Ovary (tissue), 9 donors: ENCODE results near the gene CITED4. TPM values are rescaled to one million over a fixed set of nuclear protein-coding genes. Genes with fewer than 3 reads are reported as not detected.

ENCODE experiments used
- DNase-seq, 5 donors: peaks; one replicate each; pipeline ENCODE4 v3.0.0-alpha.2; 2019 to 2020
- H3K27ac ChIP-seq, 2 donors: fragments of 200-600 bp; one replicate each; pipeline versions ENCODE4 v1.5.1 to v1.8.0; 2019 to 2022
- H3K27me3 ChIP-seq: fragments of 200-600 bp; one replicate; pipeline ENCODE4 v1.8.0; 2022
- H3K36me3 ChIP-seq: fragments of 200-600 bp; sonication (generic); one replicate; pipeline ENCODE4 v1.5.1; 2019
- H3K4me1 ChIP-seq: one replicate; pipeline ENCODE4 v1.8.1; 2013; ENCODE audit warnings: mild to moderate bottlenecking, moderate library complexity; ENCODE audit not compliant: insufficient read depth
- H3K4me3 ChIP-seq: fragments of 200-600 bp; sonication (generic); one replicate; pipeline ENCODE4 v1.5.1; 2017
- H3K9me3 ChIP-seq, 2 donors: fragments of 200-600 bp in 1 of 2; sonication (generic) in 1 of 2; one replicate each; pipeline versions ENCODE4 v1.5.1 to v1.8.1; 2013 to 2019; ENCODE audit warnings: mild to moderate bottlenecking in 1 of 2, moderate library complexity in 1 of 2
- CTCF ChIP-seq, 3 donors: fragments of 450-650 bp in 2 of 3; fragments of 200-600 bp in 1 of 3; IDR thresholded peaks; one replicate each; pipeline versions ENCODE4 v1.5.1 to v1.8.0; 2016 to 2022; ENCODE audit warnings: antibody characterized with exemption in 3 of 3, mild to moderate bottlenecking in 1 of 3
- EP300 ChIP-seq: sonication (generic); formaldehyde crosslinking; IDR thresholded peaks from one replicate; pipeline ENCODE4 v1.6.1; 2017; ENCODE audit warnings: antibody characterized with exemption
- POLR2A ChIP-seq: fragments of 450-650 bp; IDR thresholded peaks from one replicate; pipeline ENCODE4 v1.6.1; 2017; ENCODE audit warnings: antibody characterized with exemption, mild to moderate bottlenecking, moderate library complexity
- WGBS, 3 donors: extraction: QIAGEN DNeasy Blood & Tissue Kit in 1 of 3; methylation state at CpG; one replicate each; pipeline versions ENCODE4 v1.1.5 to v1.1.7; 2013 to 2017; 5-methylcytosine and 5-hydroxymethylcytosine counted together
- intact Hi-C, 4 donors: fragments of 100-400 bp; cut with DNase I; formaldehyde crosslinking; loops; one replicate each; pipeline versions ENCODE4 v1.11.0 to v1.15.1; 2022 to 2023
- polyA plus RNA-seq, 2 donors: library from polyadenylated mRNA; stranded (reverse); fragments of 200-250 nt in 1 of 2; fragments of 350-450 nt in 1 of 2; fragmentation: Illumina TruSeq in 1 of 2; extraction: RNeasy Lipid Tissue Mini Kit (QIAGEN cat#74804) in 1 of 2; gene quantifications; one replicate each; pipeline ENCODE4 v1.2.3, GENCODE V29; 2013 to 2014
- total RNA-seq, 7 donors: library from RNA; depleted of rRNA in 2 of 7; stranded (reverse); fragments of >200 nt in 2 of 7; fragmentation: NEBNext Ultra II Directional in 3 of 7; extraction: Animal tissue kit (Norgen Biotek cat#: 25700) in 3 of 7; gene quantifications; one replicate each; pipeline versions ENCODE4 v1.1.0 to v1.2.4, GENCODE V29; 2016 to 2023
- donor health status: DM: no; HTN: no; CAD: no; lungs with moderate emphysema.
- donor health status: DM: no; HTN: no; CAD: no.
- donor health status: Bipolar disorder and iron deficiency.
- donor health status: DM: yes; HTN: yes; CAD: no.
- donor health status: DM: no; HTN: no; CAD: no.
- donor health status: DM: yes; HTN: yes; CAD: no.

CITED4 gene
- total and polyA plus RNA-seq, 9 donors, result 0.75 to 149 (median 24.2) TPM

- H3K27ac ChIP-seq, result no peak overlapping the region
- H3K27me3 ChIP-seq, result no peaks in the 10 kb centered on the region
- WGBS, 3 donors, result 85 to 87% (median 86%) methylated on average over 4 of the region's 4 CpGs
- intact Hi-C loops, result loop anchor here in 1 of 4 donors (10.0 kb wide), 1 partner anchor 231 kb away; no protein-coding TSS in a partner anchor
- H3K36me3 ChIP-seq, result no peaks in the 10 kb centered on the region
- no peak overlapping the region for H3K4me3 ChIP-seq
- H3K4me1 ChIP-seq, result no peaks in the 10 kb centered on the region
- H3K9me3 ChIP-seq, result no peaks in the 10 kb centered on the region
- TF ChIP-seq EP300 (no peak), CTCF (IDR thresholded peaks at IDR 0.05) (no peak)
- no peak for DNase-seq
These were observed 25.9 kb downstream of the CITED4 start for GRCh38 chr1:40836283-40836682.

GRCh38 chr1:40834968-40835545 is 27.1 kb downstream of the CITED4 start:
- 84 to 88% (median 86%) methylated on average over 11 of the region's 11 CpGs for WGBS, 3 donors
- no peaks in the 10 kb centered on the region for H3K9me3 ChIP-seq
- no peak overlapping the region for H3K27ac ChIP-seq
- H3K4me1 ChIP-seq, result no peaks in the 10 kb centered on the region
- H3K36me3 ChIP-seq, result no peaks in the 10 kb centered on the region
- no peaks in the 10 kb centered on the region for H3K27me3 ChIP-seq
- no peak for TF ChIP-seq CTCF (IDR thresholded peaks at IDR 0.05)
- no peak overlapping the region for H3K4me3 ChIP-seq
- DNase-seq, result no peak
- intact Hi-C loops, result loop anchor here in 1 of 4 donors (10.0 kb wide), 1 partner anchor 230 kb away; no protein-coding TSS in a partner anchor

GRCh38 chr1:40833979-40834378 is 28.2 kb downstream of the CITED4 start:
- no peaks in the 10 kb centered on the region for H3K27me3 ChIP-seq
- 79 to 95% (median 91%) methylated on average over 1 of the region's 1 CpG for WGBS, 3 donors
- no peaks in the 10 kb centered on the region for H3K9me3 ChIP-seq

GRCh38 chr1:40831001-40831732 is 31.0 kb downstream of the CITED4 start:
- Histone ChIP-seq H3K27me3 (no peaks in the 10 kb centered on the region), H3K27ac (no peak overlapping the region), H3K9me3 (no peaks in the 10 kb centered on the region), H3K4me1 (no peaks in the 10 kb centered on the region), H3K4me3 (no peak overlapping the region), H3K36me3 (no peaks in the 10 kb centered on the region)
- WGBS, 3 donors, result 89 to 90% (median 89%) methylated on average over 18 to 22 of the region's 22 CpGs
- TF ChIP-seq EP300 (no peak), POLR2A (no peak), CTCF (IDR thresholded peaks at IDR 0.05) (no peak)
- DNase-seq, result no peak
- intact Hi-C loops, result loop anchor here in 1 of 4 donors (10.0 kb wide), 1 partner anchor 226 kb away; no protein-coding TSS in a partner anchor

More at GRCh38 chr1:40833979-40834378, 28.2 kb downstream of the CITED4 start:
- intact Hi-C loops, result loop anchor here in 1 of 4 donors (10.0 kb wide), 1 partner anchor 229 kb away; no protein-coding TSS in a partner anchor
- Histone ChIP-seq H3K36me3 (no peaks in the 10 kb centered on the region), H3K27ac (no peak overlapping the region), H3K4me1 (no peaks in the 10 kb centered on the region), H3K4me3 (no peak overlapping the region)
- TF ChIP-seq CTCF (IDR thresholded peaks at IDR 0.05) (no peak), EP300 (no peak), POLR2A (no peak)
- no peak for DNase-seq
